Skin of body (tissue), 2 donors: ENCODE measurements around the gene APH1B. TPM values are rescaled to one million over a fixed set of nuclear protein-coding genes. Genes with fewer than 3 reads are reported as not detected.
"Not testable (repeated sequence)": the region's sequence is repeated elsewhere in the genome, so short reads cannot be mapped to it uniquely, and the experiment has no call there.

ENCODE experiments used
- DNase-seq: peaks from one replicate; lab custom pipeline; 2025; lab: John Stamatoyannopoulos, UW
- total RNA-seq: library from RNA; depleted of rRNA; stranded (reverse); fragments of >200 nt; gene quantifications from one replicate; pipeline ENCODE4 v1.2.3, GENCODE V29; 2014

The APH1B gene
- total RNA-seq, 1 donor from 2014 or later: 13.3 TPM

GRCh38 chr15:63296195-63296594, 18.8 kb downstream of the APH1B start:
- no peak for DNase-seq

GRCh38 chr15:63299943-63300575, 22.7 kb downstream of the APH1B start:
- DNase-seq: no peak

- no peak for DNase-seq
Observed at GRCh38 chr15:63301088-63301487, 23.7 kb downstream of the APH1B start.

- DNase-seq: no peak
Observed at GRCh38 chr15:63305260-63305659, 27.9 kb downstream of the APH1B start.

- no peak for DNase-seq
Observed at GRCh38 chr15:63306492-63307073, 29.2 kb downstream of the APH1B start.

- DNase-seq: no peak
Observed at GRCh38 chr15:63308491-63308890, 31.1 kb downstream of the APH1B start.

GRCh38 chr15:63308947-63309346, 31.5 kb downstream of the APH1B start:
- no peak for DNase-seq

- no peak for DNase-seq
Observed at GRCh38 chr15:63310646-63311045, 33.2 kb downstream of the APH1B start.

- DNase-seq: no peak
Observed at GRCh38 chr15:63312286-63312685, 34.9 kb downstream of the APH1B start.

GRCh38 chr15:63313825-63314224, 36.4 kb downstream of the APH1B start:
- DNase-seq: no peak

GRCh38 chr15:63314409-63314808, 37.0 kb downstream of the APH1B start:
- no peak for DNase-seq

GRCh38 chr15:63318344-63318743, 40.9 kb downstream of the APH1B start:
- DNase-seq: no peak

GRCh38 chr15:63319065-63319464, 41.7 kb downstream of the APH1B start:
- DNase-seq: no peak

GRCh38 chr15:63320446-63320845, 43.0 kb downstream of the APH1B start:
- not testable (repeated sequence) for DNase-seq

GRCh38 chr15:63320981-63321380, 43.6 kb downstream of the APH1B start:
- not testable (repeated sequence) for DNase-seq

GRCh38 chr15:63321462-63321861, 44.1 kb downstream of the APH1B start:
- no peak for DNase-seq

GRCh38 chr15:63322541-63322940, 45.1 kb downstream of the APH1B start:
- DNase-seq: no peak

GRCh38 chr15:63323798-63324563, 46.6 kb downstream of the APH1B start:
- DNase-seq: no peak

- no peak for DNase-seq
Observed at GRCh38 chr15:63324770-63325169, 47.4 kb downstream of the APH1B start.

GRCh38 chr15:63327648-63328421, 50.4 kb downstream of the APH1B start:
- no peak for DNase-seq

- DNase-seq: no peak
Observed at GRCh38 chr15:63329567-63330350, 52.4 kb downstream of the APH1B start.
